Left ventricle myocardium inferior (tissue), 1 donor: ENCODE data around the gene LNX1. TPM values are rescaled to one million over a fixed set of nuclear protein-coding genes. Genes with fewer than 3 reads are reported as not detected.

Experiments
- DNase-seq: peaks from one replicate; pipeline ENCODE4 v3.0.0-alpha.2; 2020
- H3K27ac ChIP-seq: fragments of 200-600 bp; replicated peaks from 2 replicates; pipeline ENCODE4 v1.8.0; 2021
- H3K27me3 ChIP-seq: fragments of 200-600 bp; 2 replicates; pipeline ENCODE4 v1.8.0; 2021; ENCODE audit warnings: low read depth
- H3K36me3 ChIP-seq: fragments of 200-600 bp; 2 replicates; pipeline ENCODE4 v1.8.0; 2021
- H3K4me1 ChIP-seq: fragments of 200-600 bp; 2 replicates; pipeline ENCODE4 v1.8.0; 2021
- H3K4me3 ChIP-seq: fragments of 200-600 bp; 2 replicates; pipeline ENCODE4 v1.8.0; 2021; ENCODE audit warnings: mild to moderate bottlenecking, moderate library complexity
- H3K9me3 ChIP-seq: fragments of 200-600 bp; replicated peaks from 2 replicates; pipeline ENCODE4 v1.8.0; 2021
- CTCF ChIP-seq: fragments of 200-600 bp; IDR thresholded peaks from 2 replicates; pipeline ENCODE4 v1.8.0; 2021; ENCODE audit warnings: antibody characterized with exemption, mild to moderate bottlenecking, borderline replicate concordance
- intact Hi-C: fragments of 100-400 bp; cut with micrococcal nuclease; formaldehyde crosslinking; loops from one replicate; pipeline ENCODE4 v1.11.0; 2022
- total RNA-seq: library from RNA; stranded (reverse); fragmentation: NEBNext Ultra II Directional; extraction: Animal tissue kit (Norgen Biotek cat#: 25700); gene quantifications from one replicate; pipeline ENCODE4 v1.2.1, GENCODE V29; 2021
- donor health status: DM: no; HTN: yes; CAD: no; lungs with severe emphysema.

Gene LNX1
- total RNA-seq, 1 donor from 2014 or later, result 9.5 TPM

- H3K27me3 ChIP-seq, result no peaks in the 10 kb centered on the region
- no peak for TF ChIP-seq CTCF
- peaks cover 27% of the 10 kb centered on the region for H3K36me3 ChIP-seq
- H3K4me3 ChIP-seq, result no peak overlapping the region
- H3K27ac ChIP-seq, result no peak overlapping the region
- no peak for DNase-seq
- H3K9me3 ChIP-seq, result peaks cover 20% of the 10 kb centered on the region
- intact Hi-C loops, result no loop called here
- no peaks in the 10 kb centered on the region for H3K4me1 ChIP-seq
Measured at GRCh38 chr4:53465891-53466290, 125.4 kb downstream of the LNX1 start.

GRCh38 chr4:53465281-53465680 lies 126.0 kb downstream of the LNX1 start:
- Histone ChIP-seq H3K9me3 (peaks cover 20% of the 10 kb centered on the region), H3K27ac (no peak overlapping the region), H3K36me3 (peaks cover 33% of the 10 kb centered on the region), H3K27me3 (no peaks in the 10 kb centered on the region), H3K4me3 (no peak overlapping the region), H3K4me1 (no peaks in the 10 kb centered on the region)
- intact Hi-C loops, result no loop called here
- TF ChIP-seq CTCF, result no peak
- no peak for DNase-seq

GRCh38 chr4:53463340-53463739 lies 127.9 kb downstream of the LNX1 start:
- peaks cover 52% of the 10 kb centered on the region for H3K36me3 ChIP-seq
- TF ChIP-seq CTCF, result no peak
- H3K27ac ChIP-seq, result no peak overlapping the region
- peaks cover 20% of the 10 kb centered on the region for H3K9me3 ChIP-seq
- no peaks in the 10 kb centered on the region for H3K27me3 ChIP-seq
- no peaks in the 10 kb centered on the region for H3K4me1 ChIP-seq
- H3K4me3 ChIP-seq, result no peak overlapping the region
- DNase-seq, result no peak
- intact Hi-C loops, result no loop called here

- peaks cover under 1% of the 10 kb centered on the region for H3K9me3 ChIP-seq
- H3K36me3 ChIP-seq, result peaks cover 55% of the 10 kb centered on the region
- DNase-seq, result no peak
- intact Hi-C loops, result no loop called here
- TF ChIP-seq CTCF, result no peak
- no peak overlapping the region for H3K27ac ChIP-seq
- no peaks in the 10 kb centered on the region for H3K4me1 ChIP-seq
- no peaks in the 10 kb centered on the region for H3K27me3 ChIP-seq
- no peak overlapping the region for H3K4me3 ChIP-seq
Measured at GRCh38 chr4:53461244-53461643, 130.0 kb downstream of the LNX1 start.

GRCh38 chr4:53459548-53459947 lies 131.7 kb downstream of the LNX1 start:
- H3K4me1 ChIP-seq, result no peaks in the 10 kb centered on the region
- TF ChIP-seq CTCF, result no peak
- DNase-seq, result no peak
- intact Hi-C loops, result no loop called here
- H3K27me3 ChIP-seq, result no peaks in the 10 kb centered on the region
- H3K27ac ChIP-seq, result no peak overlapping the region
- no peaks in the 10 kb centered on the region for H3K9me3 ChIP-seq
- H3K4me3 ChIP-seq, result no peak overlapping the region
- peaks cover 70% of the 10 kb centered on the region for H3K36me3 ChIP-seq

GRCh38 chr4:53456178-53456577 lies 135.1 kb downstream of the LNX1 start:
- no peak for DNase-seq
- intact Hi-C loops, result no loop called here
- Histone ChIP-seq H3K36me3 (peaks cover 80% of the 10 kb centered on the region), H3K4me3 (no peak overlapping the region), H3K27me3 (no peaks in the 10 kb centered on the region), H3K9me3 (no peaks in the 10 kb centered on the region), H3K4me1 (peaks cover 8% of the 10 kb centered on the region), H3K27ac (no peak overlapping the region)
- TF ChIP-seq CTCF, result no peak
